Measurements from ENCODE around the gene SH3PXD2A.

SH3PXD2A gene

DNA sequence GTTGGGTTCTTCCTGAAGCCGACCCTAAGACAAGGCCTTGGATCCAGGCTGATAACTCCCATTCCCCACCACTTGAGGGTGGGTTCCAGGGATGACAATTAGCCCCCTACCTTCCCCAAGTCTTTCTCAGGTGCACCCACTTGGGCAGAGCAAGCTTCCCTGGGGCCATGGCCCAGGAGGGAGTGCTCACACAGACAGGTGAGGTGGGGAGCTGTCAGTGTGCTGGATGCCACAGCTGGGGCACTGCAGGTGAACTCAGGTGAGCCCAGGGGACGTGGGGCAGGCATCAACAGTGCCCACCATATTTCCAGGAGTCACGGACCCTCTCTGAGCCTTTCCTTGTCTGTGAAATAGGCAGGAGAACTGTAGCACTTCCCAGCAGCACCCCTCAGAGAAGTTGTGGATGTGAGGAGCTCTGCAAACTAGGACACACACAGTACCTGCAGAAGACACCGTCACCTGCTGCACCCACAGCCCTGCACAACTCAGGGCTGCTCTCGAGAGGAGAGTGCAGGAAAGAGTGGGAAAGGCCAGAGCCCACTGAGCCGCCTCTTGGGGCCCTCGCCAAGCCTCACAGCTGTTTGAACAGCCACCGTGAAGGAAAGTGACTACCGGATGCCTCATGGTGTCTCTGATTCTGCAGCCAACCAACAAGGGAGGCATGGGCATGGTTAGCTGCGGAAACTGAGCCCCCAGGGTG lies 17.9 kb downstream of the SH3PXD2A start:
- DNase-seq (ENCODE audit: low read depth, low spot score) = no peak
- H3K4me3 ChIP-seq (ENCODE audit: low read depth, low read length) = no peak overlapping the region
- TF ChIP-seq CTCF (IDR thresholded peaks at IDR 0.05; ENCODE audit: low read depth, low read length) = no peak
- in situ Hi-C loops (cut with HindIII; ENCODE audit: low sequenced_read_pairs) = no loop called here

- no peak for DNase-seq (ENCODE audit: low read depth, low spot score)
- TF ChIP-seq CTCF (IDR thresholded peaks at IDR 0.05; ENCODE audit: low read depth, low read length) = no peak
- H3K4me3 ChIP-seq (ENCODE audit: low read depth, low read length) = no peak overlapping the region
- in situ Hi-C loops (cut with HindIII; ENCODE audit: low sequenced_read_pairs) = no loop called here
These were observed 18.5 kb downstream of the SH3PXD2A start for GRCh38 chr10:103836861-103837260.

DNA sequence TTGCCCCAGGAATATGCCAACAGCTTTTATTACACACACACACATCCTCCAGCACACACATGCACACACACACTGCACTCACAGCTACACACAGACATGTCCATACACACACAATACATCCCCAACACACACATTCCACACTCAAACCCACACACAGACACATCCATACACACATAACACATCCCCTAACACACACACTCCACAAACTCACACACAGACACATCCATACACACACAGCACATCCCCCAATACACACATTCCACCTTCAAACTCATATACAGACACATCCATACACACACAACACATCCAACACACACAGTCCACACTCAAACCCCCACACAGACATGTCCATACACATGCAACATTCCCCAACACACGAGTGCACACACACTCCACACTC lies 19.1 kb downstream of the SH3PXD2A start:
- no peak for DNase-seq (ENCODE audit: low read depth, low spot score)
- H3K4me3 ChIP-seq (ENCODE audit: low read depth, low read length) = no peak overlapping the region
- in situ Hi-C loops (cut with HindIII; ENCODE audit: low sequenced_read_pairs) = no loop called here
- TF ChIP-seq CTCF (IDR thresholded peaks at IDR 0.05; ENCODE audit: low read depth, low read length) = no peak

DNA sequence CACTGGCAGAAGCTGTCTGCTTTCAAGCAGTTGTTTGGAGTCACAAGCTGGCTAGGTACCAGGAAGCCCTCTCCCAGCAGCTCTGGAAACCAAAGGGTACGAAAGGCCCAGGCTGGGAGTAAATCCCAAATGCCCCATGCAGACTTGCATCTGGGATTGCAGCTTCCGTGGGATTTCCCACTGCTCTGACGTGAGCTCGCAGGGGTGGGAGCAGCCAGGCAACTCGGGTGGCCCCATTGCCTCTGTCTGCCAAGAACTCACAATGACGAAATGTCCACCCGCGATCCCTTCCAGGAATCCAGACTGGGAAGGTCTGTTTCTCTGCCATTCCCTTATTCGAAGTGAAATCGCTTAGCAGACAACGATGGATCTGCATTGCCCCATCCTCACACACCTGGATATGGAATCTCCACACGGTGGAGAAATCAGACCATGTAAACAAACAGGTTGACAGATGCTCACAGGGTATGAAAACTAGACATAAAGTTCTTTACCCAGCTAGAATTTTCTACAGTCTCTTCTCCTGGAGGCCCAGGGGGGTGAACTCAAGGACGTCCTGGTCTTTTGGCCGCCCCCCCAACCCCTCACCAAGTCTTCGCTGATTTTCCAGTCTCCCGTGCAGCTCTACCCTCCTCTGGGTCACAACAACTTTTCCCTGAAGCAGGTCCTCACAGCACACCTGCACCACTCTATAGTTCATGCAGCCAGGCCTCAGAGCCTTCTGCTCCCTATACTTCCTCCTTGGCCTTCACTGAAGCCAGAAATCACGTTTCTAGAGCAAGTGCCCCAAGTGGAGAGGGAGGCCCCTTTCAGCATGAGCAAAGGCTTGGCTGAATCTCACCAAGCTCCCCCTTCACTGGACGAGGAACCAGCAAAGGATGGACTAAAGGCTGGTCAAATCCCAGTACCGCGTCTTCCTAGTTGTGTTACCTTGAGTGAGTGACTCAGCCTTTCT lies 20.0 kb downstream of the SH3PXD2A start:
- in situ Hi-C loops (cut with HindIII; ENCODE audit: low sequenced_read_pairs) = no loop called here
- peak; percentile 61 for DNase-seq (ENCODE audit: low read depth, low spot score)
- no peak for TF ChIP-seq CTCF (IDR thresholded peaks at IDR 0.05; ENCODE audit: low read depth, low read length)
- no peak overlapping the region for H3K4me3 ChIP-seq (ENCODE audit: low read depth, low read length)

DNA sequence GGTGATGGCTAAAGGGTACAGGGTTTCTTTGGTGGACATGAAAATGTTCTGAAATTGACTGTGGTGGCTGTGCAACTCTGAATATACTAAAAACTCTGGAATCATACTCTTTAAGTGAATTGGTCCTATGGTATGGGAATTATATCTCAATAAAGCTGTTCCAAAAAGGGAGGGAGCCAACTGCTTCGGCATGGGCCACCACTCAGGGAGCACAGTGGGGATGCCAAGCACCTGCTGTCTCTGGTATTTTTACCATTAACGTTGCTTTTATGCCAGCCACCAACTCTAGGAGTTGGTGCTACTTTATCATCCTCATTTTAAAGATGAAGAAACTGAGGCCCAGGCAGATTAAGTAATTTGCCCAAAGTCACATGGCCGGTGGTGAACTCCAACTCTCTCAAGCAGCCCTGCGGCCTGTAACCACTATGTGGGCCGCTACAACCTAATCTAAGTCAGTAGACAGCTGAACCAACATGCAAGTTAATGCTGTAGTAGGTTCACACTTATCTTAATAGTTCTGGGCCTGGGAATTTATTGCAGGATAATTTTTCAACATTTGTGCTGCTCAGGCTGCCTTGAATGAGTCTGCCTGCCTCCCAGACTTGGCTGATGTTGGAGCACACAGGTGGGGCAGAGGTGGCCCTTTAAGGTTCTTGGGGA lies 20.8 kb downstream of the SH3PXD2A start:
- H3K4me3 ChIP-seq (ENCODE audit: low read depth, low read length) = no peak overlapping the region
- in situ Hi-C loops (cut with HindIII; ENCODE audit: low sequenced_read_pairs) = no loop called here
- DNase-seq (ENCODE audit: low read depth, low spot score) = no peak
- no peak for TF ChIP-seq CTCF (IDR thresholded peaks at IDR 0.05; ENCODE audit: low read depth, low read length)

DNA sequence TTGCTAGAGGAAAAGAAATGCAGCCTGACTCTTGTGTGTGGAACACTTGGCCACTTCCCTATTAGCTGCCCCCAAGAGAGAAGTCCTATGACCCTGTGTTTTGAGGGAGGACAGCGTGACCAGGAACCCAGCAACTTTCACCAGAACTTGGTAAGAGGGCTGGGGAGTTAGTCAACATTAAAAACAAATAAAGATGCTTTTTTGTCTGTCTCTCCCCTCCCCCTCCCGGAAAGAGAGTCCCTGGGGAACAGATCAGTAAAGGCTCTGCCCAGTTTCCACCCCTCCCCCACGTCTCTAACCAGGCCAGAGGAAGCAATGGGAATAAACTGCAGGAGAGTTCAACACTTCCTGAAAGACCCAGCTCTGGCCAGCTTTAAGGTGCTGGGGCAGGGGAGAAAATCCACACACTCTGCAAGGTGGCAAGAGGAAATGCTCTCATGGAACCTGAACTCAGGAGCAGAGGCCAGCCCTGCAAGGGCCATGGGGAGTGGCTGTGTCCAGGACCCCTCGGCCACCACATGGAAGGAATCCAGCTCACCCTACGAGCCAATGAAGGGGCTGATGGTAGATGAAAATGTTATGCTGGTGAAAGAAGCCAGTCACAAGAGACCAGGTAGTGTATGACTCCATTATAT lies 21.5 kb downstream of the SH3PXD2A start:
- peak; percentile 37 for DNase-seq (ENCODE audit: low read depth, low spot score)
- in situ Hi-C loops (cut with HindIII; ENCODE audit: low sequenced_read_pairs) = no loop called here
- TF ChIP-seq CTCF (IDR thresholded peaks at IDR 0.05; ENCODE audit: low read depth, low read length) = no peak
- no peak overlapping the region for H3K4me3 ChIP-seq (ENCODE audit: low read depth, low read length)
